ENCODE results near the gene PANX1.

DNA sequence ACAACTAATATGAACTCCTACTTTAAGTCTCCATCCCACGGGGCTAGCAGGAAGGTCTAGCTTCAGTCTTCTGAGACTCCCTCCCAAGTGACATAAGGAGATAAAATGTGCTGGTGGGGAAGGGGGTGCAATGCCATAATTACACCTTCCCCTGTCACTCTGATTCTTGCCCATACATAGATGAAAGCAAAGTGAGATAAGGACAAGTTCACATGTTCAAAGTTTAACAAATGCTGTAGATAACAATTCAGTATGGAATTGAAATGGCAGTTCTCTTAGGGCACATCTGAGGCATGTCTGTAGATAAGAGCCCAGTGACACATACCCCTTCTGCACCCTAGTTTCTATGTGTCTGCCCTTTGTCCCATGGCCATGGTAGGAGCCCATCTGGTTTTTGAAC is 38.2 kb upstream of the PANX1 start:
- TF ChIP-seq, protein P1, sequence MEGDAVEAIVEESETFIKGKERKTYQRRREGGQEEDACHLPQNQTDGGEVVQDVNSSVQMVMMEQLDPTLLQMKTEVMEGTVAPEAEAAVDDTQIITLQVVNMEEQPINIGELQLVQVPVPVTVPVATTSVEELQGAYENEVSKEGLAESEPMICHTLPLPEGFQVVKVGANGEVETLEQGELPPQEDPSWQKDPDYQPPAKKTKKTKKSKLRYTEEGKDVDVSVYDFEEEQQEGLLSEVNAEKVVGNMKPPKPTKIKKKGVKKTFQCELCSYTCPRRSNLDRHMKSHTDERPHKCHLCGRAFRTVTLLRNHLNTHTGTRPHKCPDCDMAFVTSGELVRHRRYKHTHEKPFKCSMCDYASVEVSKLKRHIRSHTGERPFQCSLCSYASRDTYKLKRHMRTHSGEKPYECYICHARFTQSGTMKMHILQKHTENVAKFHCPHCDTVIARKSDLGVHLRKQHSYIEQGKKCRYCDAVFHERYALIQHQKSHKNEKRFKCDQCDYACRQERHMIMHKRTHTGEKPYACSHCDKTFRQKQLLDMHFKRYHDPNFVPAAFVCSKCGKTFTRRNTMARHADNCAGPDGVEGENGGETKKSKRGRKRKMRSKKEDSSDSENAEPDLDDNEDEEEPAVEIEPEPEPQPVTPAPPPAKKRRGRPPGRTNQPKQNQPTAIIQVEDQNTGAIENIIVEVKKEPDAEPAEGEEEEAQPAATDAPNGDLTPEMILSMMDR (conservative IDR thresholded peaks at IDR 0.05), result no peak
- no peak for TF ChIP-seq ZFX (IDR thresholded peaks at IDR 0.05)
